Activated B cell treated with CpG ODN at 0.5 μM for 24 hours (primary cell): ENCODE measurements around the gene SERGEF. TPM values are rescaled to one million over a fixed set of nuclear protein-coding genes. Genes with fewer than 3 reads are reported as not detected.

Experiments
- ATAC-seq: fragments of 200-7000 bp; cut with Tn5 transposase; one replicate; pipeline ENCODE4 v1.10.0; 2021; ENCODE audit warnings: low read depth, mild to moderate bottlenecking, moderate library complexity
- CTCF ChIA-PET: fragments of 350-600 bp; sonication (Branson Sonifier 250); formaldehyde crosslinking; loops from one replicate; lab custom pipeline; 2021; ENCODE audit warnings: antibody characterized with exemption; lab: Charles Lee
- POLR2A ChIA-PET: fragments of 350-600 bp; sonication (Branson Sonifier 250); formaldehyde crosslinking; loops from one replicate; lab custom pipeline; 2021; ENCODE audit warnings: antibody characterized with exemption; lab: Charles Lee
- DNase-seq: peaks from one replicate; pipeline ENCODE4 v3.0.0; 2022
- H3K27ac Mint-ChIP-seq: one replicate; pipeline ENCODE4 v1.8.0; 2020; ENCODE audit warnings: mixed read lengths
- H3K27me3 Mint-ChIP-seq: one replicate; pipeline ENCODE4 v1.8.0; 2021; ENCODE audit warnings: mixed read lengths
- H3K36me3 Mint-ChIP-seq: one replicate; pipeline ENCODE4 v1.8.0; 2021; ENCODE audit warnings: low read depth, mixed read lengths
- H3K4me1 Mint-ChIP-seq: one replicate; pipeline ENCODE4 v1.8.0; 2021; ENCODE audit warnings: mixed read lengths
- H3K4me3 Mint-ChIP-seq: one replicate; pipeline ENCODE4 v1.8.0; 2020; ENCODE audit warnings: mild to moderate bottlenecking, mixed read lengths
- H3K9me3 Mint-ChIP-seq: one replicate; pipeline ENCODE4 v1.8.0; 2020; ENCODE audit warnings: mixed read lengths
- CTCF ChIP-seq: fragments of 200-600 bp; IDR thresholded peaks from one replicate; pipeline ENCODE4 v1.8.0; 2022; ENCODE audit warnings: antibody characterized with exemption, mild to moderate bottlenecking
- intact Hi-C: fragments of 100-400 bp; cut with micrococcal nuclease; formaldehyde crosslinking; loops from one replicate; pipeline ENCODE4 v1.15.1; 2024
- total RNA-seq: library from RNA; stranded (reverse); gene quantifications from 2 replicates; pipeline ENCODE4 v1.2.3, GENCODE V29; 2022

The SERGEF gene
- total RNA-seq, 1 donor from 2014 or later: 38.4 TPM

DNA sequence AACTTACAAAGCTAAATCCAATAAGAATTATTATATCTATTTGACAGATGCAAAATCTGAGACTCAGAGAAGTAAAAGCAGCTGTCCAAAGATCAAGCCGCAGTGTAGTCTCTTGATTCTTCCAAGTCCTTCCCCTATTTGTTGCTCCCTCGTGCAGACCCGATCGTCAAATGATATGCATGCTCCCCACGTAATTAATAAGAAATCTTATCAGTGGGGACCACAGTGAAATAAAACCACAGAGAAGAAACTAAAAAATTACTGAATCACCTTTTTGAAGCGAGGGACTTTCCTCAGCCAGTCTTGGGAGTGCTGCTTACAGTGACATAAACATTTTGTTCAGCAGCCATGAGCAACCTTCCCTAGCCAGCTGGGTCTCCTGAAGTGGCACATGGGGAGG is 64.6 kb downstream of the SERGEF start:
- ATAC-seq: no peak
- Mint-ChIP-seq H3K27me3 (no peaks in the 10 kb centered on the region), H3K27ac (no peak overlapping the region), H3K4me3 (no peak overlapping the region), H3K9me3 (peaks cover 13% of the 10 kb centered on the region), H3K36me3 (peaks cover 78% of the 10 kb centered on the region), H3K4me1 (no peaks in the 10 kb centered on the region)
- no peak for DNase-seq
- CTCF ChIA-PET: no interaction called here
- POLR2A ChIA-PET: no interaction called here
- intact Hi-C loops: no loop called here
- TF ChIP-seq CTCF: no peak

- ATAC-seq (no peak), DNase-seq (no peak)
- CTCF ChIA-PET: no interaction called here
- no peak for TF ChIP-seq CTCF
- no peak overlapping the region for H3K4me3 Mint-ChIP-seq
- H3K4me1 Mint-ChIP-seq: no peaks in the 10 kb centered on the region
- H3K27me3 Mint-ChIP-seq: no peaks in the 10 kb centered on the region
- intact Hi-C loops: no loop called here
- no peak overlapping the region for H3K27ac Mint-ChIP-seq
- POLR2A ChIA-PET: no interaction called here
- peaks cover 36% of the 10 kb centered on the region for H3K36me3 Mint-ChIP-seq
- H3K9me3 Mint-ChIP-seq: peaks cover 11% of the 10 kb centered on the region
Observed at GRCh38 chr11:17939542-17939941, 73.3 kb downstream of the SERGEF start.

GRCh38 chr11:17936790-17937189 is 76.1 kb downstream of the SERGEF start:
- no peak for TF ChIP-seq CTCF
- no peak for DNase-seq
- POLR2A ChIA-PET: no interaction called here
- Mint-ChIP-seq H3K4me3 (no peak overlapping the region), H3K4me1 (no peaks in the 10 kb centered on the region), H3K36me3 (peaks cover 40% of the 10 kb centered on the region), H3K9me3 (peaks cover 6% of the 10 kb centered on the region), H3K27ac (no peak overlapping the region), H3K27me3 (no peaks in the 10 kb centered on the region)
- CTCF ChIA-PET: no interaction called here
- ATAC-seq: no peak
- intact Hi-C loops: no loop called here

DNA sequence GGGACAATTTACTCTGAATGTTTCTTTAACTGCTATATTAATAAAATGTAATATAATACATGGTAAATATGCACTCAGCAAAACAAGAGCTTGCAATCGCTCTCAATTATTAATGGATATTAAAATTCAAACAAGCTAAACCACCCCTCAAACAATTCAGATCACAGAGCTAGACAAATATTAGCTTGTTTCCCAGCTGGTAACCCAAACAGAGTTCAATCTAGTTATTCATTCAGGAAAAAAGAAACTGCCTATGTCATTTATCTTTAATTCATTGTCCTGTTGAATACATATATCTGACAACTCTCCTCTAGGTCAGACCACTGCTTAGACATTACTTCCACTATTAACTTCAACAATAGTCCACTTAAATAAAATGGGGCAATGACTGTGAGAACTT is 78.7 kb downstream of the SERGEF start:
- H3K9me3 Mint-ChIP-seq: peaks cover 6% of the 10 kb centered on the region
- intact Hi-C loops: no loop called here
- ATAC-seq: no peak
- POLR2A ChIA-PET: no interaction called here
- peaks cover 47% of the 10 kb centered on the region for H3K36me3 Mint-ChIP-seq
- no peak overlapping the region for H3K4me3 Mint-ChIP-seq
- TF ChIP-seq CTCF: no peak
- H3K27ac Mint-ChIP-seq: no peak overlapping the region
- DNase-seq: no peak
- H3K4me1 Mint-ChIP-seq: no peaks in the 10 kb centered on the region
- no peaks in the 10 kb centered on the region for H3K27me3 Mint-ChIP-seq
- CTCF ChIA-PET: no interaction called here

DNA sequence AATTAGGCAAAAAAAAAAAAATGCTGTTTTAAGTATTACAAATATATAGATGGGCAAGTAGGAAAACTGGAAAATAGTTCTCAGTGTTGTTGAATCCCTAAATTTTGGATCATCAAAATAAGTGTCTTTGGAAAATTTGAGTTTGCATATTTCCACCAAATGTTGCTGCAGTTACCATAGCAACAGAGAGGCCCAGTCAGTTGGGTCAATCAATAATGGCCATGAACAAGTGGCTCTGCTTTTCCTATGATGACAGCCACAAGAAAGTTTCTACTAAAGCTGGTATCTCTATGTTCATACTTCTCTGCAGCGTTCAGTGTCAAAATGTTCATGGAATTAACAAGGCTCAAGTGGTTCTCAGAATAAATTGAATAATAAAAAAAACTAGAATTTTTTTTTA is 79.1 kb downstream of the SERGEF start:
- Mint-ChIP-seq H3K36me3 (peaks cover 46% of the 10 kb centered on the region), H3K9me3 (peaks cover 6% of the 10 kb centered on the region)
- CTCF ChIA-PET: no interaction called here

More for the DNA sequence above, 79.1 kb downstream of the SERGEF start:
- no peaks in the 10 kb centered on the region for H3K4me1 Mint-ChIP-seq
- intact Hi-C loops: no loop called here
- TF ChIP-seq CTCF: no peak
- H3K27ac Mint-ChIP-seq: no peak overlapping the region
- no peak for DNase-seq
- H3K4me3 Mint-ChIP-seq: no peak overlapping the region
- POLR2A ChIA-PET: no interaction called here
- no peaks in the 10 kb centered on the region for H3K27me3 Mint-ChIP-seq
- no peak for ATAC-seq
